COLO668 (cell line): ENCODE measurements around the gene BRDT.

Source experiments
- DNase-seq: peaks from one replicate; lab custom pipeline; 2025; ENCODE audit not compliant: unreplicated experiment; lab: John Stamatoyannopoulos, UW

The BRDT gene

GRCh38 chr1:91949356-91949699 lies at the start of gene BRDT:
BRDT (plus strand) TSS chr1:91949401; CDS start chr1:91962755, 13,354 bp downstream.
- DNase-seq, result no peak

GRCh38 chr1:91900562-91900961 lies 48.6 kb upstream of the BRDT start:
- DNase-seq, result no peak

- DNase-seq, result no peak
These were observed 48.0 kb upstream of the BRDT start for GRCh38 chr1:91901231-91901630.

GRCh38 chr1:91912266-91912665 lies 36.9 kb upstream of the BRDT start:
- no peak for DNase-seq

GRCh38 chr1:91913018-91913417 lies 36.2 kb upstream of the BRDT start:
- no peak for DNase-seq

- DNase-seq, result no peak
These were observed 33.2 kb upstream of the BRDT start for GRCh38 chr1:91916046-91916445.

- no peak for DNase-seq
These were observed 32.3 kb upstream of the BRDT start for GRCh38 chr1:91916811-91917460.

- no peak for DNase-seq
These were observed 29.2 kb upstream of the BRDT start for GRCh38 chr1:91919962-91920361.

GRCh38 chr1:91924146-91924545 lies 25.1 kb upstream of the BRDT start:
- no peak for DNase-seq

GRCh38 chr1:91925644-91926435 lies 23.4 kb upstream of the BRDT start:
- DNase-seq, result no peak

GRCh38 chr1:91928026-91928425 lies 21.2 kb upstream of the BRDT start:
- no peak for DNase-seq

GRCh38 chr1:91929250-91929649 lies 20.0 kb upstream of the BRDT start:
- no peak for DNase-seq

- no peak for DNase-seq
These were observed 11.6 kb upstream of the BRDT start for GRCh38 chr1:91937613-91938012.

- no peak for DNase-seq
These were observed 8.7 kb upstream of the BRDT start for GRCh38 chr1:91940496-91940895.

- no peak for DNase-seq
These were observed 5.1 kb upstream of the BRDT start for GRCh38 chr1:91944087-91944486.

- DNase-seq, result no peak
These were observed 1.1 kb upstream of the BRDT start for GRCh38 chr1:91948097-91948496.

- no peak for DNase-seq
These were observed 473 bp upstream of the BRDT start for GRCh38 chr1:91948501-91949355.

GRCh38 chr1:91952187-91952586 lies 3.0 kb downstream of the BRDT start:
- no peak for DNase-seq

- no peak for DNase-seq
These were observed 9.7 kb downstream of the BRDT start for GRCh38 chr1:91958926-91959325.

- no peak for DNase-seq
These were observed 19.1 kb downstream of the BRDT start for GRCh38 chr1:91968334-91968733.

GRCh38 chr1:91979383-91979782 lies 30.2 kb downstream of the BRDT start:
- no peak for DNase-seq

- DNase-seq, result no peak
These were observed 31.5 kb downstream of the BRDT start for GRCh38 chr1:91980663-91981062.
